GM12892 (cell line): ENCODE results near the gene CTDSPL2.

Experiments used
- POLR2A ChIP-seq: IDR thresholded peaks from 2 replicates; pipeline ENCODE4 v1.6.1; 2011; ENCODE audit warnings: low read depth, low read length, control low read depth
- POLR2AphosphoS5 ChIP-seq: IDR thresholded peaks from 2 replicates; pipeline ENCODE4 v1.6.1; 2011; ENCODE audit warnings: low read depth, low read length, control low read depth

DNA sequence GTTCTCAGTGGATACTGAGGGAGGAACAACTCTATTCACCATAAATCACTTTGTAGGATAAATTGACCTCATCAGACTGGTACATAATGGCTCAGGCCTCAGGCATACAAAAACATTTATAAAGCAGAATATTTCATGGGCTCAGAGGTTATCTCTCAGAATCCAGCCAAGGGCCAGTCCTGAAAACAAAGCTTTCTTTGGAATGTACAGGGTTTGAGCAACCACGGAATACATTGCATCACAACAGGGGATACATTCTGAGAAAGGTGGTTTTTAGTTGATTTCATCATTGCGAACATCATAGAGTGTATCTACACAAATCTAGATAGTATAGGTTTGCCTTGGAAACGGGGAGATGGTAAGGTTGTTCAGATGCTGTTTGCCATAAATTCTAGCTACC, 33.4 kb upstream of the CTDSPL2 start:
- TF ChIP-seq POLR2AphosphoS5 (no peak), POLR2A (no peak)
